PC-9 (cell line): ENCODE results near the gene KLK3. TPM values are rescaled to one million over a fixed set of nuclear protein-coding genes. Genes with fewer than 3 reads are reported as not detected.

Source experiments
- BruUV-seq: library from RNA; stranded (reverse); fragments of 400-500 nt; replicated peaks from 2 replicates; lab custom pipeline; 2021; lab: Mats Ljungman, UMichigan
- CTCF ChIA-PET: fragments of 300-600 bp; sonication (Branson Sonifier 250); formaldehyde crosslinking; loops from one replicate; lab custom pipeline; 2022; ENCODE audit warnings: antibody characterized with exemption; lab: Charles Lee
- POLR2A ChIA-PET: fragments of 300-600 bp; sonication (Branson Sonifier 250); formaldehyde crosslinking; loops from one replicate; lab custom pipeline; 2022; ENCODE audit warnings: antibody characterized with exemption; ENCODE audit not compliant: unreplicated experiment; lab: Charles Lee
- DNase-seq, 2 experiments: peaks; one replicate each; pipeline versions ENCODE4 v3.0.0 to v3.0.0-alpha.2; 2015 to 2022; ENCODE audit warnings: mixed read lengths in 1 of 2
- H2AFZ ChIP-seq: fragments of 200-600 bp; sonication (generic); 2 replicates; pipeline ENCODE4 v1.8.1; 2017; ENCODE audit warnings: antibody characterized with exemption
- H3F3A ChIP-seq: fragments of 200-600 bp; sonication (generic); 2 replicates; pipeline ENCODE4 v1.8.1; 2017; ENCODE audit warnings: antibody characterized with exemption, mild to moderate bottlenecking, low read depth; ENCODE audit not compliant: insufficient read depth
- H3K27ac ChIP-seq: fragments of 200-600 bp; sonication (generic); 2 replicates; pipeline ENCODE4 v1.6.1; 2016; ENCODE audit warnings: mixed run types
- H3K27me3 ChIP-seq: fragments of 200-600 bp; sonication (generic); 2 replicates; pipeline ENCODE4 v1.6.1; 2016; ENCODE audit warnings: low read depth, mixed run types; ENCODE audit not compliant: insufficient read depth
- H3K36me3 ChIP-seq: fragments of 200-600 bp; sonication (generic); 2 replicates; pipeline ENCODE4 v1.6.1; 2016; ENCODE audit warnings: low read depth, mixed run types
- H3K4me1 ChIP-seq: fragments of 200-600 bp; sonication (generic); replicated peaks from 2 replicates; pipeline ENCODE4 v1.6.1; 2016; ENCODE audit warnings: mixed run types; ENCODE audit not compliant: insufficient read depth
- H3K4me2 ChIP-seq: fragments of 200-600 bp; sonication (generic); 2 replicates; pipeline ENCODE4 v1.6.1; 2017; ENCODE audit warnings: mixed run types
- H3K4me3 ChIP-seq: fragments of 200-600 bp; sonication (generic); 2 replicates; pipeline ENCODE4 v1.6.1; 2016; ENCODE audit warnings: mixed run types
- H3K79me2 ChIP-seq: fragments of 200-600 bp; sonication (generic); 2 replicates; pipeline ENCODE4 v1.6.1; 2017; ENCODE audit warnings: low read depth, mixed run types
- H3K9me2 ChIP-seq: fragments of 200-600 bp; sonication (generic); 2 replicates; pipeline ENCODE4 v1.8.1; 2017; ENCODE audit warnings: mild to moderate bottlenecking; ENCODE audit not compliant: insufficient read depth
- H3K9me3 ChIP-seq: fragments of 200-600 bp; sonication (generic); 2 replicates; pipeline ENCODE4 v1.8.1; 2016; ENCODE audit warnings: low read depth; ENCODE audit not compliant: insufficient read depth
- H4K20me1 ChIP-seq: fragments of 200-600 bp; sonication (generic); 2 replicates; pipeline ENCODE4 v1.8.1; 2017; ENCODE audit not compliant: insufficient read depth
- EZH2 ChIP-seq: fragments of 200-600 bp; sonication (generic); IDR thresholded peaks from 2 replicates; pipeline ENCODE4 v1.8.0; 2017; ENCODE audit warnings: antibody characterized with exemption, low read depth
- intact Hi-C: fragments of 100-400 bp; cut with micrococcal nuclease; formaldehyde crosslinking; loops from one replicate; pipeline ENCODE4 v1.10.0; 2022; ENCODE audit not compliant: unreplicated experiment
- total RNA-seq: library from RNA; stranded (reverse); gene quantifications from 2 replicates; pipeline ENCODE4 v1.2.3, GENCODE V29; 2021
- TF ChIP-seq, protein P1 (sequence below): fragments of 200-600 bp; sonication (generic); conservative IDR thresholded peaks from 2 replicates; pipeline ENCODE4 v1.6.1; 2017; ENCODE audit warnings: mixed run types, antibody characterized with exemption, mild to moderate bottlenecking, moderate library complexity

Gene KLK3
- total RNA-seq, 1 experiment from 2014 or later: not detected

DNA sequence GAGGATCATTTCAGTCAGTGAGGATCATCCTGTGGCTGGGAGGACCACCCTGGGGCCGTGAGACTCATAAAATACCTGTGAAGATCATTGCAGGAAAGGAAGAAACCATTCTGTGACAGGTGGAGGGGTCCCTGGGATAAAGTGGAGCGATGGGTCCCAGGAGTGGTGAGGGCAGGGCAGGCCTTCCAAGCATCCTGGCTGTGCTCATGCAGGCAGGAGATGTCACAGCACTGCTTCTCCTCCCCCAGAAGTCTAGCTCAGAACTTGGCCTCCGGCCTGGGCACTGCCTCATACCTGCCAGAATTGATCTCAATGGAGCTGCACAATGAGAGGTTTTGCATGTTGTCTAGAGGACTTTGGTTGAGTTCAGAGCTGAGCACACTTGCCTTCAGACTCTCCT is 42.2 kb upstream of the KLK3 start:
- Histone ChIP-seq H3K27me3 (peaks cover 51% of the 10 kb centered on the region), H3K4me2 (no peak overlapping the region), H4K20me1 (no peaks in the 10 kb centered on the region), H3K4me1 (no peaks in the 10 kb centered on the region), H3K9me3 (no peaks in the 10 kb centered on the region), H2AFZ (no peak overlapping the region), H3K4me3 (no peak overlapping the region), H3K27ac (no peak overlapping the region), H3K36me3 (no peaks in the 10 kb centered on the region), H3F3A (no peaks in the 10 kb centered on the region), H3K9me2 (no peaks in the 10 kb centered on the region), H3K79me2 (no peaks in the 10 kb centered on the region)
- ChIA-PET CTCF (no interaction called here), POLR2A (no interaction called here)
- BruUV-seq: no TSS peak
- DNase-seq: no peak
- TF ChIP-seq EZH2: no peak
- TF ChIP-seq, protein P1, sequence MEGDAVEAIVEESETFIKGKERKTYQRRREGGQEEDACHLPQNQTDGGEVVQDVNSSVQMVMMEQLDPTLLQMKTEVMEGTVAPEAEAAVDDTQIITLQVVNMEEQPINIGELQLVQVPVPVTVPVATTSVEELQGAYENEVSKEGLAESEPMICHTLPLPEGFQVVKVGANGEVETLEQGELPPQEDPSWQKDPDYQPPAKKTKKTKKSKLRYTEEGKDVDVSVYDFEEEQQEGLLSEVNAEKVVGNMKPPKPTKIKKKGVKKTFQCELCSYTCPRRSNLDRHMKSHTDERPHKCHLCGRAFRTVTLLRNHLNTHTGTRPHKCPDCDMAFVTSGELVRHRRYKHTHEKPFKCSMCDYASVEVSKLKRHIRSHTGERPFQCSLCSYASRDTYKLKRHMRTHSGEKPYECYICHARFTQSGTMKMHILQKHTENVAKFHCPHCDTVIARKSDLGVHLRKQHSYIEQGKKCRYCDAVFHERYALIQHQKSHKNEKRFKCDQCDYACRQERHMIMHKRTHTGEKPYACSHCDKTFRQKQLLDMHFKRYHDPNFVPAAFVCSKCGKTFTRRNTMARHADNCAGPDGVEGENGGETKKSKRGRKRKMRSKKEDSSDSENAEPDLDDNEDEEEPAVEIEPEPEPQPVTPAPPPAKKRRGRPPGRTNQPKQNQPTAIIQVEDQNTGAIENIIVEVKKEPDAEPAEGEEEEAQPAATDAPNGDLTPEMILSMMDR: no peak
- intact Hi-C loops: no loop called here

DNA sequence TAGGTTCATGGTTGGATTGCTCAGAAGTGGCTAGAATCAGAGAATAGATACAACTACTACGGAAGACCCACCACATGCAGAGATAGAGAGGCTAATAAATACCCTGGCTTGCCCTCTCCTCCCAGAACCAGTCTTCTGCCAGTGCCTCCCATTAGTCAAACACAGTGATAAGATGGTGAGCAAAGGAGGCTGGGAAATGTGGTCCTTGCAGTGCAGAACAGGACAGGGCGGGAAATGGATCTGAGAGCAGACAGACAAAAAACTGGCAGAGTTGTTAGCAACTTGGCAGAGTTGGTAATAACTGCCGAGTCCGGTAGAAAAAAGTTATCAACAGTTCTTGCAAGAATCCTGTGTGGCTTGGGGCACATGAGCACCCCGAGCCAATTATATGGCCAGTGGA is 39.8 kb upstream of the KLK3 start:
- Histone ChIP-seq H3K27ac (no peak overlapping the region), H2AFZ (no peak overlapping the region), H3K9me2 (no peaks in the 10 kb centered on the region), H3F3A (no peaks in the 10 kb centered on the region), H3K27me3 (peaks cover 74% of the 10 kb centered on the region), H3K79me2 (no peaks in the 10 kb centered on the region), H3K4me1 (no peaks in the 10 kb centered on the region), H4K20me1 (no peaks in the 10 kb centered on the region), H3K4me2 (no peak overlapping the region), H3K9me3 (no peaks in the 10 kb centered on the region), H3K36me3 (no peaks in the 10 kb centered on the region), H3K4me3 (no peak overlapping the region)
- TF ChIP-seq, protein P1: no peak
- TF ChIP-seq EZH2: no peak
- ChIA-PET POLR2A (no interaction called here), CTCF (no interaction called here)
- BruUV-seq: no TSS peak
- intact Hi-C loops: no loop called here
- no peak for DNase-seq

DNA sequence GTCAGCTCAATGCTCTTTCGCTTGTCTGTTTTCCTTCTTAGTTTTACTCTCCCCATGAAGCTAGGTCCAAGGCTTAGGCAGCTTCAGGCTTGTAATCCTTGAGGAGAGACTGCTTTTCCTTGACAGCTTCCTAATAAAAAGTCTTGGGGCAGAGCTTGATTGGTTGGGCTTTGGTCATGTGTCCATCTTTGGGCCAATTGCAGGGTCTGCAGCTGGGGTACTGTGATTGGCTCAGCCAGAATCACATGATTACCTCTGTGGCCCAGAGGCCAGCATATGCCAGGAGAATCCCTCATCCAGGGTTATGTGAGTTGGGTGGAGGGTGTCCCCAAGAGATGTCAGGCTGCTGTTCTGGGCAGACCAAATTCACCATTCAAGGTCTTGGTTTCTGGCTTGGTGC is 39.3 kb upstream of the KLK3 start:
- no peaks in the 10 kb centered on the region for H3K36me3 ChIP-seq
- ChIA-PET POLR2A (no interaction called here), CTCF (no interaction called here)
- H3K4me2 ChIP-seq: no peak overlapping the region
- no peaks in the 10 kb centered on the region for H3K9me3 ChIP-seq
- no TSS peak for BruUV-seq
- no peak overlapping the region for H3K27ac ChIP-seq
- H4K20me1 ChIP-seq: no peaks in the 10 kb centered on the region
- H3K4me1 ChIP-seq: no peaks in the 10 kb centered on the region
- H3K9me2 ChIP-seq: no peaks in the 10 kb centered on the region
- no peaks in the 10 kb centered on the region for H3K79me2 ChIP-seq
- intact Hi-C loops: no loop called here
- H3K4me3 ChIP-seq: no peak overlapping the region
- no peak for TF ChIP-seq EZH2
- TF ChIP-seq, protein P1: no peak
- H2AFZ ChIP-seq: no peak overlapping the region
- no peaks in the 10 kb centered on the region for H3F3A ChIP-seq
- DNase-seq: no peak
- H3K27me3 ChIP-seq: peaks cover 80% of the 10 kb centered on the region
